SK-N-SH (cell line): ENCODE data around the gene RFK. TPM values are rescaled to one million over a fixed set of nuclear protein-coding genes. Genes with fewer than 3 reads are reported as not detected.

Experiments used
- CTCF ChIA-PET: fragments of 300-600, 350-600 bp; formaldehyde crosslinking; extraction: SDS; loops from one replicate; lab custom pipeline; 2021; lab: Yijun Ruan, JAX
- POLR2A ChIA-PET: fragments of 350-600 bp; sonication (Branson Sonifier 250); formaldehyde crosslinking; extraction: SDS; loops from one replicate; lab custom pipeline; 2020; ENCODE audit warnings: antibody characterized with exemption, inconsistent platforms; lab: Yijun Ruan, JAX
- DNase-seq: peaks from one replicate; pipeline ENCODE4 v3.0.0; 2012
- H2AFZ ChIP-seq: fragments of 200-600 bp; sonication (generic); 2 replicates; pipeline ENCODE4 v1.8.1; 2016; ENCODE audit warnings: antibody characterized with exemption, mild to moderate bottlenecking, low read depth
- H3F3A ChIP-seq: fragments of 200-600 bp; sonication (generic); replicated peaks from 2 replicates; pipeline ENCODE3; 2016; ENCODE audit warnings: antibody characterized with exemption, mild to moderate bottlenecking; ENCODE audit not compliant: insufficient read depth
- H3K27ac ChIP-seq, 2 experiments: fragments of 200-500 bp in 1 of 2; fragments of 200-600 bp in 1 of 2; sonication (Bioruptor generic) in 1 of 2; sonication (generic), shearing (Covaris generic) in 1 of 2; 2 replicates each; pipeline versions ENCODE4 v1.5.1 to v1.6.1; 2014 to 2016; ENCODE audit warnings: low read depth in 2 of 2, inconsistent platforms in 1 of 2, low read length in 1 of 2, mild to moderate bottlenecking in 1 of 2, mixed read lengths in 1 of 2
- H3K27me3 ChIP-seq: fragments of 200-600 bp; sonication (generic), shearing (Covaris generic); 2 replicates; pipeline ENCODE4 v1.6.1; 2016; ENCODE audit warnings: mixed run types; ENCODE audit not compliant: insufficient read depth
- H3K36me3 ChIP-seq, 2 experiments: fragments of 200-500 bp in 1 of 2; fragments of 200-600 bp in 1 of 2; sonication (Bioruptor generic) in 1 of 2; sonication (generic) in 1 of 2; replicated peaks in 1 of 2; 2 replicates each; pipeline versions ENCODE3 to v1.5.1; 2014 to 2016; ENCODE audit warnings: low read length in 1 of 2, mild to moderate bottlenecking in 1 of 2; ENCODE audit not compliant: insufficient read depth in 2 of 2, control insufficient read depth in 1 of 2
- H3K4me1 ChIP-seq, 2 experiments: fragments of 200-500 bp in 1 of 2; fragments of 200-600 bp in 1 of 2; sonication (Bioruptor generic) in 1 of 2; sonication (generic), shearing (Covaris generic) in 1 of 2; 2 replicates each; pipeline versions ENCODE4 v1.5.1 to v1.6.1; 2014 to 2016; ENCODE audit warnings: low read depth in 1 of 2, low read length in 1 of 2, mixed run types in 1 of 2; ENCODE audit not compliant: insufficient read depth in 2 of 2, control insufficient read depth in 1 of 2
- H3K4me2 ChIP-seq: fragments of 200-600 bp; sonication (generic), shearing (Covaris generic); 2 replicates; pipeline ENCODE4 v1.6.1; 2017; ENCODE audit warnings: mixed run types
- H3K4me3 ChIP-seq, 2 experiments: fragments of 200-500 bp in 1 of 2; fragments of 200-600 bp in 1 of 2; sonication (Bioruptor generic) in 1 of 2; sonication (generic), shearing (Covaris generic) in 1 of 2; 2 replicates each; pipeline versions ENCODE4 v1.5.1 to v1.8.1; 2014 to 2016; ENCODE audit warnings: low read depth in 2 of 2, inconsistent platforms in 1 of 2, low read length in 1 of 2, mild to moderate bottlenecking in 1 of 2, mixed read lengths in 1 of 2, moderate library complexity in 1 of 2
- H3K79me2 ChIP-seq: fragments of 200-600 bp; sonication (generic); 2 replicates; pipeline ENCODE4 v1.8.1; 2017; ENCODE audit warnings: mild to moderate bottlenecking; ENCODE audit not compliant: insufficient read depth
- H3K9ac ChIP-seq: fragments of 200-600 bp; sonication (generic); 2 replicates; pipeline ENCODE4 v1.6.1; 2017; ENCODE audit warnings: mixed run types
- H3K9me2 ChIP-seq: fragments of 200-600 bp; sonication (generic); 2 replicates; pipeline ENCODE4 v1.6.1; 2017; ENCODE audit warnings: mixed run types
- H3K9me3 ChIP-seq: fragments of 200-600 bp; sonication (generic); 2 replicates; pipeline ENCODE4 v1.6.1; 2017; ENCODE audit warnings: mixed run types, mild to moderate bottlenecking, moderate library complexity
- H4K20me1 ChIP-seq: fragments of 200-600 bp; sonication (generic); 2 replicates; pipeline ENCODE4 v1.6.1; 2017; ENCODE audit warnings: mild to moderate bottlenecking, mixed run types; ENCODE audit not compliant: insufficient read depth
- CTCF ChIP-seq: fragments of 200-600 bp; sonication (generic); IDR thresholded peaks from 2 replicates; pipeline ENCODE4 v1.6.1; 2017; ENCODE audit warnings: antibody characterized with exemption, mild to moderate bottlenecking, moderate library complexity
- FOSL2 ChIP-seq: IDR thresholded peaks from 2 replicates; pipeline ENCODE4 v1.4.0; 2012; ENCODE audit warnings: low read depth, mild to moderate bottlenecking, moderate library complexity, borderline replicate concordance
- FOXM1 ChIP-seq: IDR thresholded peaks from 2 replicates; pipeline ENCODE4 v1.4.0; 2012; ENCODE audit warnings: low read depth, mild to moderate bottlenecking
- GABPA ChIP-seq: IDR thresholded peaks from 2 replicates; pipeline ENCODE4 v1.4.0; 2012; ENCODE audit warnings: low read depth, mild to moderate bottlenecking
- GATA2 ChIP-seq: sonication (generic); formaldehyde crosslinking; IDR thresholded peaks from 2 replicates; pipeline ENCODE4 v1.5.0; 2020; ENCODE audit warnings: mild to moderate bottlenecking, missing genetic modification reagents
- IRF3 ChIP-seq: fragments of 150-350 bp; IDR thresholded peaks from 2 replicates; pipeline ENCODE4 v1.6.1; 2016; ENCODE audit warnings: mild to moderate bottlenecking, low read depth, low read length
- JUND ChIP-seq: IDR thresholded peaks from 2 replicates; pipeline ENCODE4 v1.4.0; 2012
- MEF2A ChIP-seq: IDR thresholded peaks from 2 replicates; pipeline ENCODE4 v1.4.0; 2012; ENCODE audit warnings: low read depth, borderline replicate concordance
- NFIC ChIP-seq: IDR thresholded peaks from 2 replicates; pipeline ENCODE4 v1.4.0; 2012; ENCODE audit warnings: borderline replicate concordance
- POLR2AphosphoS5 ChIP-seq: IDR thresholded peaks from 2 replicates; pipeline ENCODE4 v1.6.1; 2012; ENCODE audit warnings: low read depth, low read length
- RCOR1 ChIP-seq: fragments of 150-350 bp; IDR thresholded peaks from 2 replicates; pipeline ENCODE4 v1.6.1; 2017; ENCODE audit warnings: antibody characterized with exemption, low read length
- RFX5 ChIP-seq: IDR thresholded peaks from 2 replicates; pipeline ENCODE4 v1.6.1; 2012; ENCODE audit warnings: mild to moderate bottlenecking, improper control_type of control experiment, low read length
- SMC3 ChIP-seq: IDR thresholded peaks from 2 replicates; pipeline ENCODE4 v1.6.1; 2012; ENCODE audit warnings: low read depth, low read length, improper control_type of control experiment
- TAF1 ChIP-seq: IDR thresholded peaks from 2 replicates; pipeline ENCODE4 v1.6.1; 2012; ENCODE audit warnings: low read depth, mild to moderate bottlenecking, low read length, moderate library complexity, borderline replicate concordance
- TCF12 ChIP-seq: IDR thresholded peaks from 2 replicates; pipeline ENCODE4 v1.4.0; 2012
- USF1 ChIP-seq: IDR thresholded peaks from 2 replicates; pipeline ENCODE4 v1.4.0; 2012; ENCODE audit warnings: low read depth, borderline replicate concordance
- WGBS: methylation state at CpG from one replicate; pipeline ENCODE4 v1.1.6; 2017; ENCODE audit warnings: low lambda C conversion rate; 5-methylcytosine and 5-hydroxymethylcytosine counted together
- polyA plus RNA-seq, 3 experiments: library from polyadenylated mRNA; depleted of rRNA; stranded (reverse); fragments of >200 nt; gene quantifications; 2 replicates each; pipeline ENCODE4 v1.2.3, GENCODE V29; 2012

Gene RFK
- polyA plus RNA-seq, 1 of the 3 experiments (the other 2 are of a cell fraction), result 7.2 TPM

- H3K9me3 ChIP-seq, result no peaks in the 10 kb centered on the region
- H3K27me3 ChIP-seq, result peaks cover 4% of the 10 kb centered on the region; the same call in 1 of the 2 replicates
- CTCF ChIA-PET, result no interaction called here
- no peak for DNase-seq
- H3K27ac ChIP-seq, result no peak overlapping the region
- no peak for TF ChIP-seq FOXM1
- no peak for TF ChIP-seq CTCF
- TF ChIP-seq USF1, result no peak
- no peak for TF ChIP-seq IRF3
- no peak for TF ChIP-seq RFX5
- TF ChIP-seq FOSL2, result no peak
- no peak for TF ChIP-seq RCOR1
- TF ChIP-seq GATA2 (CRISPR knock-in tag), result no peak
- TF ChIP-seq POLR2AphosphoS5, result no peak
- no peak overlapping the region for H3K4me3 ChIP-seq
- no peak overlapping the region for H3K9ac ChIP-seq
- no peaks in the 10 kb centered on the region for H3K4me1 ChIP-seq
- H3F3A ChIP-seq, result no peaks in the 10 kb centered on the region
- H2AFZ ChIP-seq, result no peak overlapping the region
- 5% methylated on average over 4 of the region's 4 CpGs for WGBS
- H3K9me2 ChIP-seq, result no peaks in the 10 kb centered on the region
- POLR2A ChIA-PET, result no interaction called here
- no peak overlapping the region for H3K4me2 ChIP-seq
- H3K79me2 ChIP-seq, result no peaks in the 10 kb centered on the region
- no peaks in the 10 kb centered on the region for H4K20me1 ChIP-seq
- H3K36me3 ChIP-seq, result no peaks in the 10 kb centered on the region
Measured at GRCh38 chr9:76352026-76352620, 42.1 kb downstream of the RFK start.

GRCh38 chr9:76351006-76351405 is 43.2 kb downstream of the RFK start:
- Histone ChIP-seq H3K9ac (no peak overlapping the region), H4K20me1 (no peaks in the 10 kb centered on the region), H3F3A (no peaks in the 10 kb centered on the region), H3K27ac (no peak overlapping the region), H3K36me3 (no peaks in the 10 kb centered on the region), H3K4me3 (no peak overlapping the region), H3K4me1 (no peaks in the 10 kb centered on the region), H3K9me3 (no peaks in the 10 kb centered on the region), H3K79me2 (no peaks in the 10 kb centered on the region), H3K4me2 (no peak overlapping the region), H3K27me3 (peaks cover 4% of the 10 kb centered on the region; the same call in 1 of the 2 replicates), H3K9me2 (no peaks in the 10 kb centered on the region), H2AFZ (no peak overlapping the region; the same call in 1 of the 2 replicates)
- DNase-seq, result no peak
- WGBS, result 5% methylated on average over 3 of the region's 3 CpGs
- TF ChIP-seq MEF2A, result no peak
- TF ChIP-seq RCOR1, result no peak
- no peak for TF ChIP-seq JUND
- no peak for TF ChIP-seq NFIC
- no peak for TF ChIP-seq TAF1
- no peak for TF ChIP-seq GABPA
- no peak for TF ChIP-seq SMC3
- no peak for TF ChIP-seq TCF12
- ChIA-PET CTCF (no interaction called here), POLR2A (no interaction called here)
